Mesenteric fat pad (tissue), 1 donor: ENCODE measurements around the gene ZFYVE19. TPM values are rescaled to one million over a fixed set of nuclear protein-coding genes. Genes with fewer than 3 reads are reported as not detected.

Experiments
- DNase-seq: peaks from one replicate; pipeline ENCODE4 v3.0.0-alpha.2; 2020; ENCODE audit warnings: low spot score
- total RNA-seq: library from RNA; stranded (reverse); fragmentation: NEBNext Ultra II Directional; extraction: Animal tissue kit (Norgen Biotek cat#: 25700); gene quantifications from one replicate; pipeline ENCODE4 v1.2.1, GENCODE V29; 2021
- donor health status: DM: yes; HTN: yes; CAD: no.

The ZFYVE19 gene
- total RNA-seq, 1 donor from 2014 or later = 9.8 TPM

DNA sequence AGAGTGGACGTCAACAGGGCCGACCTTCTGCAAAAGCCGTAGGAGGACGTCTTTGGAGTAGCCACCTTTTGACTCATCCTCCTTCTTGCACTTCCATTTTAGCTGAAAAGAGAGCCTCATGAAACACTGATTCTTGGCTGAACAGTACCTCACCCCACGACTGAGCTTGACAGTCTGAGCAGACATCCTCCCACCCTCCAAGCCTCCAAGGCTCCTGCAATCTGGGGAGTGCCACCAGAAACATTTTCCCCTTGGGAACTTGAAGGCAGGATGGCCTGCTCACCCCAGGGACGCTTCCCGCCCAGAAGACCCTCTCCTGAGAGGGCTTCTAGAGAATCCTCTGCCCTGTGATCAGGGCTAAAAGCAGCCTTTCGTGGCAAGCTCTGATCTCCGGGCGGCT is 31.9 kb upstream of the ZFYVE19 start:
- DNase-seq = no peak

DNA sequence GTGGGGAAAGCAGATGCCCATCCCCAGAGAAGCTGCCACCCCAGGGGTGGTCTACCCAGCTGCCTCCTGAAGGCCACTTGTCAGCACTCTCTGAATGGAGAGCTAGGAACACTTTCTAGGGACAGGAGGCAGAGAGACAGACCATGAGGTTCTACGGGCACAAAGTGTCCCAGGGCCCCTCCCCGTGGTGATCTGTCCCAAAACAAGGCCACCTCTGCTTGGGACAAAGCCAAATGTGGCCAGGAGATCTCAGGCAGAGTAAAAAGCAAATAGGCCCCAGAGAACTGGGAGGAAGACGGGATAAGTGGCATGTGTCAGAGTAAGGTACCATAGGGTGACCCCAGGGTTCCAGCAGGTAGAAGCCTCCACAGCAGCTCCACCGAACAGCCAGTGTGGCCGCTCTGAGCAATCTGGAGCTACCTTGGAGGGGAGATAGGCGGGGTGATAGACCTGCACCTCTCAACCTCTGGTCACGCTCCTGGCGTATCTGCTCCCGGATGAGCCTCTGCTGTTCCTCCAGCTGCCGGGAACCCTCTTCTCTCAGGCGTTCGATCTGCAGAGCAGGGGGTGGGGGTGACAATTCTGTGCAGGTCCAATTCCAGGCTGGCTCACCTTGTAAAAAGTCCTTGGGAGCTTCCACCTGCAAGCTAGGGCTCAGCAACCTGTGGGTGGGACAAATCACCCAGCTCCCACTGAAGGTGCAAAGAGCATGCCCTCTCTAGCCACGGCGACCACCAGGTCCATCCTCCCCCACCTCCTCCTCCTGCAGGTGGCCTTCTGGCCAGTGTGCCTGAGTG is 31.0 kb upstream of the ZFYVE19 start:
- DNase-seq = no peak

DNA sequence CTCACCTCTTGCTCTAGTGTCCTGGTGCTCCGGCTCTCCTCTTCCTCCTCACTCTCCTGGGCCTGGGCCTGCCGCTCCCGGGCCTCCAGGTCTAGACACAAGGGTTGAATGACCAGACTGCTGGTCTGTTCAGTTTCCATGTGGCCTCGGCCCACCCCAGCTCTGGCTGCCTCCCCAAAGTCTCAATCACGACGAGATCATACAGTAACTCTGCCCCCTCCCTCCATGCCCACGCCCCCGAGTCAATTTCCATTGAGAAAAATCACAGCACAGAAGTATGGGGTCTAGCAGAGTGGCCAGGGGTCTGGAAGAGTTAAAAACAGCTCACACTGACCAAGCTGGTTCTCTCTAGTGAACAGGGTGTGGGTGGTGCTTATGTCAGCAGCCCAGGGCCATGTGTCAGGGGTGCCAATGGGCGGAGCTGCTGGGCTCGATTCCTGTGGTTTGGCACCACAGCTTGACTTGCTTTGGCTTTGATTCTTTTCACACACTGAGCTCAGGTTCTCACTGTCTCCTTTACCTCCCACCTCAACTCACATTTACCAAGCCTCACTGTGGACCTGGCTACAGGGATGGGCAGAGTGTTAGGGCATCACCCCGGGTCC is 30.2 kb upstream of the ZFYVE19 start:
- no peak for DNase-seq

DNA sequence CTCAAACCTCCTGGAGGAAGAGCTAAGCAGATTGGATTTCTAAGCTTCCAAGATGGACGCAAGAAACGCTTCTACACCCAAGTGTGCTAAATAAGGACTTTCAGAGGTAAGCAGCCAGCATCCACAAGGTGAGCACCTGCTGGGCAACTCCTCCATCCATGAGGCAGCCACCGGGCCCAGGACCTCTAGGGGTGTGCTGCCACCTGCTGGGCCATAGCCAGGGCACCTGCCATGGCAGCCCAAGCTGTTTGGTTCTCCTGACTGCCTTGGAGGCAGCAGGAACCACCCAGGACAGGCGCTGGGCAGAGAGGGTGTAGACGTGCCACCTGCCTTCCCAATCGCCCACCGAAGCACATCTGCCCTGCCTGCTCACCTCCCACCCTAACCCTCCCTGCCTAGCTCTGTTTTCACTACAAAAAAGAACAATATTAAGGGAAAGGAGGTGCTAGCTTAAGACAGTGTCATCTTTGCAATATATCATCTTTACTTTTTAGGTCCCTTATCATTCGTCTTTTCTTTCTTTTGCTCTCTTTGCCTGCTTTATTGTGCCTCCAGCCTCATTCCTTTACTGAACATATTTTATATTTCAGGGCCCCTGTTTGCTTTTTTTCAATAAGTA is 24.2 kb upstream of the ZFYVE19 start:
- no peak for DNase-seq

DNA sequence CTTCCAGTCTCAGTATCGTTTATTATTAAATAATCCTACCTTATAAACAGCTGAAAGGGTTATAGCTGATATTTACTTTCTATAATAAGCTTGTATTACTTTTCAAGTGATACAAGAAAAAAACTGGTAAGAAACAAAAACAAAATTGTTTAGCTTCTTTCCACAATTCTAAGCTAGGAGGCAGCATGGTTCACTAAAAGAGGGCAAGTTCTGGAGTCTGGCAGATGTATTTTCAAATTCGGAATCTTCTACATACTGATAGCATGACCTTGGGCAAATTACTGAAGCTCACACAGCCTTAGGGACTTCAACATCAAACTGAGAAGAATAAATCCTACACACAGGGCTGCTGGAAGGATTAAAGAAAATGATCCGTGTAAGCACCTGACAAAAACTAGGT is 21.7 kb upstream of the ZFYVE19 start:
- no peak for DNase-seq

DNA sequence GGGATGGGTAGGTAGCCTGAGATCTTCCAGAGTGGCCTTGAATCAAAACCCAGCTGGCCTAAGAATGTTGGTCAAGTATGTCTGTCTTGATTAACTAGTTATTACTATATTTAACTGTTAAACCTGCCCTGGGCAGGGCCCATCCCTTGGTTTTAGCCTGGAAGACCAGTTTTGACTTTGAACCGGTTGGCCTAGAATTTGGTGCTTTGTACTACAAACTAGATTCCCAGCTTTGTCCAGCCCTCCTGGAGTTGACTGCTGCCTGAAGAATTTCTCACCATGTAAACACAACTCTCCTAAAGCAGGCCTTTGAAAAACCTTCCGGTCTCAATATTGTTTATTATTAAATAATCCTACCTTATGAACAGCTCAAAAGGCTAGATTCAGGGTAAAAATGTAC is 21.1 kb upstream of the ZFYVE19 start:
- no peak for DNase-seq

DNA sequence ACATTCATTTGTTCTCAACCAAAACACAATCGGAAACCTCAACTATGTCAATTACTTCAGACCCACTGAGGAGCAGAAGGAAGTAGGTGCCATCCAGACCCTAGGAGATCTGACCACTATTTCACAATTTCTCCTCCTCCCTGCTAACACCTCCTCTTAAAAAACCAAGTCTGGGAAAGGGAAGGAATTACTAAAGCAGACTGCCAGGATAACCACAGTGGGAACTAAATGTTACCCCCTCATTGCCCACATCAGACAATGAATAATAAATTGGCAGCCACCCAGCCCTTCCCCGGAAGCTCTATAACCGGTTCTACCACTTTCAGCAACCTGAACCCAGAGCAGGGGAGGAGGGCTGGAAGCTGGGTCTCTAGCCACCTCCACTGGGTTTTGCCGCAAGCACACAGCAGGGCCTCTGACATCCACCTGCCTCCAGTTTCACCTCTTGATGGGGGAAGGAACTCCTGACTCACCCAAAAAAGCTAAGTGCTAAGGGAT is 19.5 kb upstream of the ZFYVE19 start:
- DNase-seq = no peak

DNA sequence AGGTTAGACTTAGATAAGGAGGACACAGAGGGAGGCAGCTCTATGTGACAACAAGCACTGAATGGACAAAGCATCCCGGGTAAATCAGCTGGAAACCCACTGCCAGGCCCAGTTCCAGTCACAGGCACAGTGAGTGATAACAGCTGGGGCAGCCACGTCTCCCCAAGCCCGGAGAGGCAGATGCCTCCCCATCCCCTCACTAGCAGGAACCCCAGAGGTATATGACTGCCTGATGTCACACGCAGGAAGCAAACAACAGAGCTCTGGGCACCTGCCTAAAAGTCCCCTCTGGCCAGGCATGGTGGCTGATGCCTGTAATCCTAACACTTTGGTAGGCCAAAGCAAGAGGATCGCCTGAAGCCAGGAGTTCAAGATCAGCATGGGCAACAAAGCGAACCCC is 18.9 kb upstream of the ZFYVE19 start:
- DNase-seq = no peak

DNA sequence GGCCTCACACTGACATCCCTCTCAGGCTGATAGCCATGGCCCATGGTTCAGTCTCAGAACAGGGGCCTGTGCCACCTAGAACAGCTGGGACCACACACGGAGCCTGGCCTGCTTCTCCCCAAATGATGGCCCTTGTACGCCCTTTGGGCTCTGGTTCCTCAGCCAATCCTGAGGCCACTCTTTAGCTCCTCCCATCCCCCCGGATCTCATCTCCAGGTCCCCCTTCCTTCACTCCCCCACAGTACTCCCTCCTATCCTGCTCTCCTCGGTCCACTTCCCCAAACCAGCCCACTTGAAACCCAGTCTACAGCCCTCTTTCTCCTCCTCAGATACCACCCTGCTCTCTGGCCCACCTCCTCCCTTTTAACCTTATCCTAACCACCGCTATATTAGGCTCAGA is 17.8 kb upstream of the ZFYVE19 start:
- no peak for DNase-seq

DNA sequence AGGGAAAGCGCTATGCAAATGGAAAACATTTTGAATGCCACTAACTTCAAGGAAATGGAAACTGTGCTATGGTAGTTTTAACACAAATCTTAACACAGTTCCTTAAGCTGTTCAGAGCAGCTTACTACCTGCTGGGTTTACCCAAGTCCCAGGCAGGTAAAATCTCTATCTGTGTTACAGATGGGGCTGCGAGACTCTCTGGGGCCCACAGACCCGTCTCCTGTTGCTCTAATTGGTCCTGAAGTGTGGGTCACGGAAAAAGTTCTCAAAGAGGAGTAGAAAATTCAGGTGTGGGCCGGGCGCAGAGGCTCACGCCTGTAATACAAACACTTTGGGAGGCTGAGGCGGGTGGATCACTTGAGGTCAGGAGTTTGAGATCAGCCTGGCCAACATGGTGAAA is 16.9 kb upstream of the ZFYVE19 start:
- no peak for DNase-seq

DNA sequence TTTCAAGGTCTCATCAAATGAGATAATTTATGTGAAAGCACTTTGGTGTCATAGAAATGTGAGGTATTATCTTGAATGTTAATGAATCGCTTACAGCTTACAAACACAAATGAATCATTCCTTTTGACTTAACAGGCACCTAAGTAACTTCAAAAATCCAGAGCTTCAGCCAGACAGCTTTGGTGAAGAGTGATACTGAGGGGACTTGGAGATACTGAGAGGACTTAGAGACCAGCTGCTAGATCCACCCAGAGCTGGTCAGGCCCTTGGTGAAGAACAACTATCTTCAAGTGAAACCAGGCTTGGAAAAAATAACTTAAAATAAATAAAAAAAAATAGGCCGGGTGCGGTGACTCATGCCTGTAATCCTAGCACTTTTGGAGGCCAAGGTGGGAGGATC is 16.2 kb upstream of the ZFYVE19 start:
- no peak for DNase-seq

DNA sequence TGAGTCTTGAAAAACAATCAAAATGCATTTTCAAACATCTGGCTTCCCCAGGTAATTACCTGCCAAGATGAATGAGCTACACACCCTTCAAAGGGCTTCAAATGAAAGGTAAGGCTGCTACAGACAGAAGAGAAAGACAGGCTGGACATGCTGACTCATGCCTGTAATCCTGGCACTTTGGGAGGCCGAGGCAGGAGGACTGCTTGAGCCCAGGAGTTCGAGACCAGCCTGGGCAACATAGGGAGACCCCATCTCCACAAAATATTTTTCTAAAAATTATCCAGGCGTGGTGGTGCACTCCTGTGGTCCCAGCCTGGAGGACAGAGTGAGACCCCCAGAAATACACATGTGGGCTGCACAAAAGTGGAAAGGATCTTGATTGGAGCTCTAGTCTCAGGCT is 14.5 kb upstream of the ZFYVE19 start:
- DNase-seq = no peak

DNA sequence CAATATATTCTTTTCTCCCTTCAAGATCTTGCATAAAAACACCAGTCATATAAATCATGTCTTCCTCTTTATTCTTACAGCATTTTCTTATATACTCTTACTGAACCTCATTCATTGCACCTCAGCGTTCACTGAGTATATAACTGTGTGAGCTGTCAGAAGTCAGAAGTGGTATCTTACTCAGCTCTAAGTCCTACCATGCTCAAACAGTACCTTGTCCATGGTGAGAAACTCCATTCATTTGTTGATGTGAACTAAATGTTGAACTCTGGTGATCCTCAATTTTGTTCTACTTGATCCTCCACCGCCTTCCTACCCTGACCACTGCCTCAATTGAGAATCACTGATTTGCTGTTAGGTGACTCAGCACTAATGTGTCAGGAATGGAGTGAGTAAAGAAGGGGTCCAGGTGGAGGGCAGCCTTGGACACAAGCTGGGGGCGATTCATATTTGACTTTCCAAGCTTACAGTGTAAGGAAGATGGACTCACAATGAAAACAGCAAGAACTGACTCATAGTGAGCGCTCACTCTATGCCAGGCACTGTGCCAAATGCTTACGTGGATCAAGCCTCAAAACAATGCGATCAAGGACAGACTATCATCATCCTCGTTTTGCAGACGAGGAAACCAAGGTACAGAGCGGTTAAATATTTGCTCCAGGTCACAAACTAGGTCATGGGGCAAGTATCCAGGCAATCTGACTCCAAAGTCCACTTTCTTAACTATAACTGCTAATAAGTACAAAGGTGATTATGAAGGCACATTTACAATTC is 13.5 kb upstream of the ZFYVE19 start:
- DNase-seq = no peak

DNA sequence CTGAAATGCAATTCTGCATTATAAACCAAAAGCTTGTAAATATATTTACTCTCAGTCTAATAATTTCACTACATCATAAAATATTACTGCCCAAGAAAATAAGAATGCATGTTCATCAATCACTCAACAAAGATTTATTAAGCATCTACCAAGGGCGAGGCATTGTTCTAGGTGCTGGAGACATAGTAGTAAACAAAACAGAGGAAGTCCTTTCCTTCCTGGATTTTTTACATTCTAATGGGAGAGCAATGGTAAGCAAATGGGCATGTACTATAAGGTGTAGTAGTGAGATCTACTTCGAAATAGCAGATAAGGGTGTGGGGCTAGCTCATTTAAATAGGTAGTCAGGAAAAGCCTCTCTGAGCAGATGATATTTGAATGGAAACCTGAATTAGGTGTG is 10.8 kb upstream of the ZFYVE19 start:
- DNase-seq = no peak

DNA sequence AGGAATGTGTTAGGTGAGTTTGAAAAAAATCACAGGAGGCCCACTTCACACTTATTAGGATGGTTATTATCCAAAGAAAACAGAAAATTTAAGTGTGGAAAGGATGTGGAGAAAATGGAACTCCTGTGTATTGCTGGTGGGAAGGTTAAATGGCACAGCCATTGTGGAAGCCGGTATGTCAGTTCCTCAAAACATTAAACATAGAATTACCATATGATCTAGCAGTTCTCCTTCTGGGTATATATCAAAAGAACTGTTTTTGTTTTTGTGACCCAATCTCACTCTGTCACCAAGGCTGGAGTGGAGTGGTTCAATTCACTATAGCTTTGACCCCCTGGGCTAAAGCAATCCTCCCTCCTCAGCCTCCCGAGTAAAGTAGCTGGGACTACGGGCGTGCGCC is 10.4 kb upstream of the ZFYVE19 start:
- no peak for DNase-seq

DNA sequence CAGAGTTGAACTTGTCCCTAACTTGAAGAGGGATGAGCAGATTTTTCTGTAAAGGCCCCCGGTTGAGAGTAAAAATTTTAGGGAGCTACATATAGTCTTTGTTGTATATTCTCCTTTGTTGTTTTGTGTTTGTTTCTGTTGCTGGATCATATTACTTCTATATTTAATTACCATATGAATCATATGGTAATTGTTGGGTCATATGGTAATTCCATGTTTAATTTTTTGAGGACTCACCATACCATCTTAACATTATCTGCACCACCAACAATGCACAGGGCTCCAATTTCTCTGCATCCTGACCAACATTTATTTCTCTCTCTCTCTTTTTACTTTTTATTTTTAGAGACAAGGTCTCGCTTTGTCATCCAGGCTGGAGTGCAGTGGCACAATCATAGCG is 7.4 kb upstream of the ZFYVE19 start:
- no peak for DNase-seq

DNA sequence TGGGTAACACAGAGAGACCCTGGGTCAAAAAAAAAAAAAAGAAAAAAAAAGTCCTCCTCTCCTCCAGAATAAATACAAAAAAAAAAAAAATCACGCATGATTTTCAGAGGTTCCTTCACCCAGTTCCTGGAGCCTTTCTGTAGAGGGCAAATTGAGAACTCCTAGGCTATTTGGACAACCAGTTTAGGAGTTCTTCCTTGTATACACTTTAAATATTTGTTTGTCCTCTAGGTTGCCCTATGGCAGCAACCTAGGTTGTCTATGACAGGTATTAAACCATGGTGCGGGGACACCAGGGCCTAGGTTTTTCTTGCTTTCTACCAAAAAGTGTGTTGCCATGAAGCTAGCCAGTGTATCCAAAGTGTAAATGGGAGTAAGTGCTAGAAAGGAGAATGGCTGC is 3.8 kb upstream of the ZFYVE19 start:
- no peak for DNase-seq

DNA sequence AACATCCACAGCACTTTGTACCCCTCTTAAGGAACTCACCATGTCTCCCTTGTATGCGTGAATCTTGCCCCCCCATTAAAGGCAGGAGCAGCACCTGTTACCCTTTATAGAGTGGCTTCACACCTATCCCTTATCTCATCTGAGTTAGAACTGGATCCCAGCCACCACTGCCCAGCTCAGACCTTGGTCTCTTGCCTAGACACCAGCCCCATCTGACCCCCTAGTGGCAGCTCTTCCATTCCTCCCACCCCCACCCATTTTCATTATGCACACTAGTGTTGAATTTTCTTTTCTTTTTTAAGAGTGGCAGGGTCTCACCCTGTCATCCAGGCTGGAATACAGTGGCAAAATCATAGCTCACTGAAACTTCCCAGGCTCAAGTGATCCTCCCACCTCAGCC is 3.2 kb upstream of the ZFYVE19 start:
- DNase-seq = no peak

DNA sequence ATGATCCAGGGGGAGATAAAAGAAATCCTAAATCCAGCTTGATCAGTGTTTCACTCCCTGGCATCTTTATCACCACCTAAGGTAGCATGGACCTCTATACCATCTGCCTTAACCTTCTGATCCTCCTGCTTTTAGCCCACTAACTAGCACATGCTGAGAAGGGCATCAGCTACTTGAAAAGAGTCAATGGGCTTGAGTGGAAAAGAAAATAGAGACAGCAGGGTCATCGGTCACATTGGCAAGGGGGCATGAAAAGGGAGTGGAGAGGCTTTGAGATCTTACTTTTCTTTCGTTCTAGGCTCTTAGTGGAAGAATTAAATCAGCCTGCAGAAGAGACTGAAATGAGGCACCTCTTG is 239 bp upstream of the ZFYVE19 start:
- DNase-seq = no peak

DNA sequence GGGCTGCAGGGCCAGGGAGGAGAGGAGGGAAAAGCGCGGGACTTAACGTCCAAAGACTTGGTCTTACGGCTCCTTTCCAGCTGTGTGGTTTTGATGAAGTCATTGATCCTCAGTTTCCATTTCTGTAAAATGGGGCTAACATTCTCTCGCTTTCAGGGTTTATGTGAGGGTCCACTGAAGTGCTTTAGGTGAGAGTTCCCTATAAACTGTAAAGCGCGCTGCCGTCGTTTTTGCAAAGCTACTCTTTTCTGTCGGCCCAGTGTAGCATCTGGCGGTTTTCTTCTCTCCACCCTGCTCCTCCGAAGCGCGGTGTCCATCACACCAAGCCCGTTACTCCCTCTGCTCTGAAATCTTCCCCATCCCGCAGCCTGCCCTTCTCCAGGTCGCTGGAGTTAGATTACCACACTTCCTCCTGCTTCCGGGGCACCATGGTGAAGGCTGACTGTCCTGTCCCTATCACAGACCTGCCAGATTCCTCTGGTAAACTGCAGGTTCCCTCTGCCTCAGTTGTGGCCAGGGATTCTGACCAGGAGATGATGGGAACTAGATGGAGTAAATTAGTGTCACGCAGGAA is 1.1 kb downstream of the ZFYVE19 start:
- no peak for DNase-seq

DNA sequence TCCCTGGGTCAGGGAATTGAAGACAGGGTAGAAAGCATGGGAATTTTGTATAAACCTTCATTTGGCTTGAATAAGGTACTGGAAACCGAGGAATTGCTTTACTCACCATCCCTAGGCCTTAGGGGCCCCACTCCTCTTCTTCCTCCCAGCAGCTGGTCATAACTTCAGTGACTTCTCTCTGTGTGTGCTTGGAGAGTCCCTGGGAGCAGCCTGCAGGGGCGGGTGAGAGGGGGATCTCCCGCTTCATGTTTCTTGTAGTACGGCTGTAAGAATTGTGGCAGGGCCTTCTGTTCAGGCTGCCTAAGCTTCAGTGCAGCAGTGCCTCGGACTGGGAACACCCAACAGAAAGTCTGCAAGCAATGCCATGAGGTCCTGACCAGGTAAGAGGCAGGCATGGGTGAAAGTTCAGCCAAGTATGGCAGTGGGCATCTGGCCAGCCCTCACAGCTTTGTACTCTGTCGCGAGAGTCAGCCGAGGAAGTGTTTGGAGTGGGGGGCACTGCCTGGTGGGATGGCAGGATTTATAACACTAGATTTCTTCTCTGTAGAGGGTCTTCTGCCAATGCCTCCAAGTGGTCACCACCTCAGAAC is 2.1 kb downstream of the ZFYVE19 start:
- no peak for DNase-seq
